DMS153 treated with DMSO at 0.1 percent for 48 hours (cell line): ENCODE results near the gene NFX1.
"Not testable (repeated sequence)": the region's sequence is repeated elsewhere in the genome, so short reads cannot be mapped to it uniquely, and the experiment has no call there.

Experiments used
- DNase-seq: peaks from one replicate; lab custom pipeline; 2025; ENCODE audit not compliant: unreplicated experiment; lab: John Stamatoyannopoulos, UW

The NFX1 gene

GRCh38 chr9:33354651-33355211, 64.4 kb downstream of the NFX1 start:
- DNase-seq = no peak

GRCh38 chr9:33355933-33356332, 65.6 kb downstream of the NFX1 start:
- no peak for DNase-seq

GRCh38 chr9:33358641-33359040, 68.3 kb downstream of the NFX1 start:
- not testable (repeated sequence) for DNase-seq

GRCh38 chr9:33364127-33364526, 73.8 kb downstream of the NFX1 start:
- DNase-seq = no peak

DNA sequence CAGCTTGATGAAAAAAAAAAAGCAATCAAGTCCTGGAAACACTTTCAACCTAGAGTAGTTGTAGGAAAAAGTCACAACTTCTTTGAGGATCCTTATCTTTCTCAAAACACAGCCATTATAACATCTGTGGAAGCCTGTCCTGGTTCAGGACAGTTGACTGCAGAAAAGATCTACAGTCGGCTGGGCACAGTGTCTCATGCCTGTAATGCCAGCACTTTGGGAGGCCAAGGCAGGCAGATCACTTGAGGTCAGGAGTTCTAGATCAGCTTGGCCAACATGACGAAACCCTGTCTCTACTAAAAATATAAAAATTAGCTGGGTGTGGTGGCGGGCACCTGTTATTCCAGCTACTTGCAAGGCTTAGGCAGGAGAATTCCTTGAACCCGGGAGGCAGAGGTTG, 74.5 kb downstream of the NFX1 start:
- not testable (repeated sequence) for DNase-seq

GRCh38 chr9:33366979-33367480, 76.7 kb downstream of the NFX1 start:
- no peak for DNase-seq

DNA sequence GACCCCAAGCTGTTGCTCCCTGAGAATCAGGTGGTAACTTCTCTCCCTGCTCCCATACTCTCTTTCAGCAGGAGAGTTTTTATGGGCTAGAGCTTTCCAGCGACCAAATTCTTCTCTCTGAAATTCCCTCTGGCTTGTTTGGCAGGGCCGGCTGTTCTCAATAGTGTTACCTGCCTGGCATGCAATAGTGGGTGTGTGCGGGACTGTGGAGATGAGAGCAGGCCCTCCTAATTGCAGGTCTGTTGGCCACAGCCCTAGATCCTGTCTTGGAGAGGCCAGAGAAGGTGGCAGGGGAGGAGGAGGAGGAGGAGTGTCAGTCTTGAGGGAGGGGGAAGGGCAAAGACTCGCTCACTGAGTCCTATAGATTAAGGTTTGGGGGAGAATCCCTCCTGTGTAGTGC, 82.6 kb downstream of the NFX1 start:
- DNase-seq = no peak

- no peak for DNase-seq
These were observed 83.9 kb downstream of the NFX1 start for GRCh38 chr9:33374190-33374589.

DNA sequence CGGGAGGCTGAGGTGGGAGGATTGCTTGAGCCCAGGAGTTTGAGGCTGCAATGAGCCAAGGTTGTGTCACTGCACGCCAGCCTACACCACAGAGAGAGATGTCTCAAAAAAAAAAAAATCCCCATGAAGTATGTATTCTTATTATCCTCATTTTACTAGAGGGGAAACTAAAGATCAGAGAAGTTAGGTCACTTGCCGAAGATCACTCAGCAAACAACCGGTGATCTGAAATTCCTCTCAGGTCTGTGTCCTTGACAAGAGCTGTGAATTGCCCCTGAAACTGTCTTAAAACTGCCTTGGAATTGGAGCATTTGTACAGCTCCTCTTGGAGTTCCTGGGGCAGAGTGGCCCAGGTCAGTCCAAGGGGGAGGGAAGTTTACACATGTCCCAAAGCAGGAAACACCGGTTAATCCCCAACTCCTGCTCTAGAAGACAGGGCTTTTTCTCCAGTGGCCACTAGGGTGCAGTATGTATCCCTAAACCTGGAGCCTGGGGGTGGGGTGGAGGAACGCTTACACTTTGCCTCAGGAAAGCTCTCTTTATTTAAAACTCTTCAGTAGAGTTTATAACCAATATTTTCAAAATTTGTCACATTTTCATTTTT, 84.4 kb downstream of the NFX1 start:
- peak; percentile 45 for DNase-seq

DNA sequence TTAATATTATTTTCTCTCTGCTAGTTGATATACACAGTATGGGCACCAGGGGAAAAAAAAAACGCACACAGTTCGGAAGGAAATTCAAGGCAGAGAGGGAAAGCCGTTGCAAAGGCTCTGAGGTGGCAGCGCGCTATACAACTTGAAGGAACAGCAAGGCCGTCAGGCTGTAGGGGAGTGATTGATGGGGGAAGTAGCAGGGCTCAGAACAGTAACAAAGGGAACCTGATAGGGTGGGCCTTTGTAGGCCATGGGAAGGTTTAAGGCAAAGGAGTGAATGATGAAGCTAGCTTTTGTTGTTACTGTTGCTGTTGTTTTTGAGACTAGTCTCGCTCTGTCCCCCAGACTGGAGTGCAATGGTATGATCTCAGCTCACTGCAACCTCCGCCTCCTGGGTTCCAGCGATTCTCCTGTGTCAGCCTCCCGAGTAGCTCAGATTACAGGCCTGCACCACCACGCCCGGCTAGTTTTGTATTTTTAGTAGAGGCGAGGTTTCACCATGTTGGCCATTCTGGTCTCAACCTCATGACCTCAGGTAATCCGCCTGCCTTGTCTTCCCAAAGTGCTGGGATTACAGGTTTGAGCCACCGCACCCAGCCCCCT, 85.0 kb downstream of the NFX1 start:
- no peak for DNase-seq

- no peak for DNase-seq
These were observed 85.6 kb downstream of the NFX1 start for GRCh38 chr9:33375841-33376321.

GRCh38 chr9:33377089-33377715, 86.9 kb downstream of the NFX1 start:
- DNase-seq = no peak

GRCh38 chr9:33378121-33378795, 87.9 kb downstream of the NFX1 start:
- DNase-seq = no peak

DNA sequence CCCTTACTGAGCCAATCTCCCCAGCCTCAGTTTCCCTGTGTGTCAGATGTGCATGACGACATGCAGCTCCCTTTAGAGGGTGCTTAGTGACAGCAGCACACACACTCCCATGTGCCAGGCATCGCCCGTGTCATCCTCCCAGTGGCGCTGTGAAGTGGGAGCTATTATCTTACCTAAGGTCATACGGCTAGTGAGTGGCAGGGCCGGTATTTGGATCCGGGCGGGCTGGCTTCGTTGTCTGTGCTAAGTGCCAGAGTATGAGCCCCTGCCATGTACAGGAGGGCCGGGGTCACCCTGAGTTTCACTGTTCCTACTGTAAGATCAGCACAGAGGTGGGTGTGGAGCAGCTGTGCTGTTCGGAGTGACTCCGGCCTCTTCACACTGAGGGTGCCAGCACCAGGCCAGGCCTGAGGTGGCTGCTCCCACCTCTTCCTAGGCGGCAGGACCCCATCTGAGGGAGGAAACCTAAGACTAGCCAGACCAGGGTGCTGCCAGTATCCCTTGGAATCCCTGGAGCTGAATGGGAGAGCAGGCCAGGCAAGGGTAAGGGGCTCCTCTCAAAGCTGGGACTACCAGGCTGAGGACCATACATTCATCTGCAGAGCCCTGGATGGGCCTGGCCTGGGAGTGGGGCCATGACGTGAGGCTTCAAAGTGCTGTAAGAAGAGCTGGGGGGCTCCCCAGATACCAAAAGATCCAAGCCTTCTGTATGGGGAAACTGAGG, 89.5 kb downstream of the NFX1 start:
- DNase-seq = no peak

DNA sequence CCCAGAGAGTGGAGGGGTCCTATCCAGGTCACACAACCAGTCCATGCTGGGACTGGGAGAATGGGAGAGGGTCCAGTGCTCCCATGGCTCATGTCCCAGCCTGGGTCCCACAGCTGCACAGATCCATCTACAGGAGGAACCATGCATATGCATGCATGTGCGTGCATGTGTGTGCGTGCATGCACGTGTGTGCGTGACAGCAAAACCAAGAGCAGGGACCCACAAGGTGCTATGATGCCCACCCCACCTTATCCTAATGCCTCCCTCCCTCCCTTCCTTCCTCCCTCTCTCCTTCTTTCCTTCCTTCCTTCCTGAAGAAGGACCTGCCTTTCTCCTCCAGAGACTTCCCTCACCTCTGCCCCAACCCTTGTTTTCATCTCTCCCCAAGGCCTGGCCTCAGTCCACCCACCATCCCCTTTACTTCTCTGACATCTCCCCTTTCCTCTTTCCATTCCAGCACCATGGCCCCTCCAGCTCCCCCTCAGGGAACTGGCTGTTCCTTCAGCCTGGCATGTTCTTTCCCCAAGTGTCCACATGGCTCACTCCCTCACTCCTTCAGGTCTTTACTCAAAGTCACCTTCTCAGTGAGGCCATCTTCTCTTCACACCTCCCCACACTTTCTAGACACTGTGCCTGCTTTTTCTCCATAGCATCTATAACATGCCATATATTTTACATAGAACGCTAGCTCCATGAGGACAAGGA, 90.2 kb downstream of the NFX1 start:
- DNase-seq = no peak

DNA sequence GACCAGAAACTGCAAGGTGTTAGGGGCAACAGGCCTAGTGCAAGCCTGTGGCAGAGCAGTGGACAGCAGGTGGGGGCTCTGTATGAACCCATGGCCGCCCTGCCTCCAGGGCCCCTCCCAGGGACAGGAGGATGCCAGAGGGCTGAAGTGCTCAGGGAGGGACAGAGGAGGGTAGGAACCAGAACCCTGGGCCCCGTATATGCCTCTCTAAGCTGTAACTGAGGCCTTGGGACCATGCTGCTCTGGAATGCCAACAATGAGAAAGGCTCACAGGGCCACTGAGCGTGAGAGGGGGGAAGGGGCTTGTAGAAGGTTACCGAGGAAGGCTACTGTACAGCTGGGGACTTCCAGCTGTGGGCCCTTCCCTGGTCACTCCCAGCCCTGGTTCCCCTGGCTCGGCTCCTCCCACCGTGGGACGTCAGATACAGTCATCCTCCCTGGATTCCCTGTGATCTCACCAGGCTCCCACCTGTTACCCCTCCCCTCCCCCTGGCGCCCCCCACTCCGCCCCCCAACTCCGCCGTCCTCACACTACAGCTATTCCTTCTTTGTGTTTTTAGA, 91.0 kb downstream of the NFX1 start:
- no peak for DNase-seq

DNA sequence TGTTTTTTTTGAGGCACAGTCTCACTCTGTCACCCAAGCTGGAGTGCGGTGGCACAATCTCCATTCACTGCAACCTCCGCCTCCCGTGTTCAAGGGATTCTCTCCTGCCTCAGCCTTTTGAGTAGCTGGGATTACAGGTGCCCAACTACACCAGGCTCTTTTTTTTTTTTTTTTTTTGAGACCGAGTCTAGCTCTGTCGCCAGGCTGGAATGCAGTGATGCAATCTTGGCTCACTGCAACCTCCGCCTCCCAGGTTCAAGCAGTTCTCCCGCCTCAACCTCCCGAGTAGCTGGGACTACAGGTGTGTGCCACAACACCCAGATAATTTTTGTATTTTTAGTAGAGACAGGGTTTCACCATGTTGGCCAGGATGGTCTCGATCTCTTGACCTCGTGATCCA, 92.1 kb downstream of the NFX1 start:
- not testable (repeated sequence) for DNase-seq

GRCh38 chr9:33383396-33383795, 93.1 kb downstream of the NFX1 start:
- not testable (repeated sequence) for DNase-seq

- not testable (repeated sequence) for DNase-seq
These were observed 95.2 kb downstream of the NFX1 start for GRCh38 chr9:33385536-33385935.
